PC-9 (cell line): ENCODE measurements around the gene FBN1.

Source experiments
- CTCF ChIP-seq: fragments of 200-600 bp; sonication (generic); conservative IDR thresholded peaks from 2 replicates; pipeline ENCODE4 v1.6.1; 2017; ENCODE audit warnings: mixed run types, antibody characterized with exemption, mild to moderate bottlenecking, moderate library complexity
- EZH2 ChIP-seq: fragments of 200-600 bp; sonication (generic); IDR thresholded peaks from 2 replicates; pipeline ENCODE4 v1.8.0; 2017; ENCODE audit warnings: antibody characterized with exemption, low read depth

DNA sequence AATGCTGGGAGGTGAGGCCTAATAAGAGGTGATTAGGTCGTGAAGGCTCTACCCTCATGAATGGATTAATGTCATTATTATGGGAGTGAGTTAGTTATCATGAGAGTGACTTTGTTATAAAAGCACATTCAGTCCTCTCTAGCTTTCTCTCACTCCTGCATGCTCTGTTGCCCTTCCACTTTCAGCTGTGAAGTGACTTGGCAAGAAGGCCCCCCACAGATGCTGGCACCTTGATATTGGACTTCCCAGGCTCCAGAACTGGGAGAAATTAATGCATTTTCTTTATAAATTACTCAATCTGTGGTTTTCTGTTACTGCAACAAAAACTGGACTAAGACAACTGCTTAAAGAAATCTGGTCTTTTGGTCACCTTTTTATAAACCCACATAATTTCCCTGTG is 144.3 kb downstream of the FBN1 start:
- TF ChIP-seq CTCF (no peak), EZH2 (no peak)
